Neuron (in vitro differentiated cells): ENCODE measurements around the gene PEBP1.

Source experiments
- H2AFZ ChIP-seq: one replicate; pipeline ENCODE4 v1.6.1; 2013; ENCODE audit warnings: low read depth, mild to moderate bottlenecking, inconsistent platforms, low read length, moderate library complexity
- H3K27me3 ChIP-seq: one replicate; pipeline ENCODE4 v1.6.1; 2013; ENCODE audit warnings: low read length; ENCODE audit not compliant: insufficient read depth
- H3K36me3 ChIP-seq: one replicate; pipeline ENCODE4 v1.6.1; 2013; ENCODE audit warnings: low read length; ENCODE audit not compliant: insufficient read depth
- H3K4me1 ChIP-seq: one replicate; pipeline ENCODE4 v1.6.1; 2013; ENCODE audit warnings: low read length; ENCODE audit not compliant: insufficient read depth
- H3K4me3 ChIP-seq: 2 replicates; pipeline ENCODE4 v1.5.1; 2013; ENCODE audit warnings: mild to moderate bottlenecking, low read length, moderate library complexity
- H3K9me3 ChIP-seq: one replicate; pipeline ENCODE4 v1.6.1; 2013; ENCODE audit warnings: low read length

The PEBP1 gene

DNA sequence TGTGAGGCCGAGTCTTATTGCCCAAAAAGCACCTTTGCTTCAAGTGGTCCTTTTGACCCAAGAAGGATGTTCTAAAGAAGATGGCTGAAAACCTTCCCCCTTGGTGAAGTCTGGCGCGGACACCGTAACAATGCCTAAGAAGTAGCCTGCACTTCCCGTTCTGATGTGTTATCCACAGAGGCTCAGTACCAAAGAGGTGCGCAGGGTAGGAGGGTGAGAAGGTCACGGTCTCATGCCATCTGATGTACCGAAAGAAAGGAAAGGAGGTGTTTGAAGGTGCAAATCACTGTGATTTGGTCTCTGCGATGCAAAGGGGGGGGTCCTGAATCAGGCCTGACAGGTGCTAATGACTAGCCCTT lies 9.9 kb downstream of the PEBP1 start:
- Histone ChIP-seq H3K9me3 (no peaks in the 10 kb centered on the region), H3K27me3 (no peaks in the 10 kb centered on the region), H2AFZ (no peak overlapping the region), H3K36me3 (peaks cover 68% of the 10 kb centered on the region), H3K4me1 (no peaks in the 10 kb centered on the region), H3K4me3 (no peak overlapping the region)

DNA sequence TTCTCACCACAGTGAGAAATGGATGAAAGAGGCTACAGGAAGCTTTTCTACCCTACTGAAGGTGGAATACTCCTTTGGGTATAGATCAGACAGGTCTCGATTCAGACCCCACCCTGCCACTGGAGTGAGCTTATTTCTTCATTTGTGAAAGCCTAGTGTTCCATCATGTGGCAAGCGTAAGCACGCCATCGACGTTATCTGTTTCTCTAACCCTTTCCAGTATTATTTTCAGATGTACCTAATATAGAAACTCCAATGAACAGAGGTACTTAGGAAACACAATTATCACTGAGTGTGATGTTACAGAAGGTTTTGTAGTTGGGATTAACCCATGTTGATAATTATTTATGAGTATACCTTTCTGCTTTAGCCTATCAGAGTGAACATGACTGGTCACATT lies 12.4 kb downstream of the PEBP1 start:
- Histone ChIP-seq H3K9me3 (no peaks in the 10 kb centered on the region), H3K4me1 (no peaks in the 10 kb centered on the region), H3K36me3 (peaks cover 60% of the 10 kb centered on the region), H3K27me3 (no peaks in the 10 kb centered on the region), H3K4me3 (no peak overlapping the region), H2AFZ (no peak overlapping the region)

DNA sequence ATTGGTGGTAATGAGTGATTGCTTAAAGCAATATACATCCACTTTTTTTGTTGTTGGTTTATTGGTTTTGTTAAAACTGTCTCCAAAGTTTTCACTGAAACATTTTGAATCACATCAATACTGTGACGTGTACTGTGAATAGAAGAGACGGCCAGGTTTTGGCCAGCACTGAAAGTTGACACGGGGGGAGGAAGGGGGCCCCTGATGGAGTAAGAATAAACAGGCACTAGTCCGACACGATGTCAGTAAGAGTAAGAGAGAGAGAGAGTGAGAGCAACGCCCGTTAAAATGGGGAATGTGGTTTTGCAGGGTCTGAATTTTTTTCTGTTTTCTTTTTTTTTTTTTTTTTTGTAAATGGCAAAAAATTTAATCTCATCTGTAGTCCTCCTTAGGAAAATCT lies 14.7 kb downstream of the PEBP1 start:
- peaks cover 40% of the 10 kb centered on the region for H3K36me3 ChIP-seq
- H3K4me1 ChIP-seq: no peaks in the 10 kb centered on the region
- no peaks in the 10 kb centered on the region for H3K27me3 ChIP-seq
- H2AFZ ChIP-seq: no peak overlapping the region
- no peak overlapping the region for H3K4me3 ChIP-seq
- H3K9me3 ChIP-seq: no peaks in the 10 kb centered on the region

DNA sequence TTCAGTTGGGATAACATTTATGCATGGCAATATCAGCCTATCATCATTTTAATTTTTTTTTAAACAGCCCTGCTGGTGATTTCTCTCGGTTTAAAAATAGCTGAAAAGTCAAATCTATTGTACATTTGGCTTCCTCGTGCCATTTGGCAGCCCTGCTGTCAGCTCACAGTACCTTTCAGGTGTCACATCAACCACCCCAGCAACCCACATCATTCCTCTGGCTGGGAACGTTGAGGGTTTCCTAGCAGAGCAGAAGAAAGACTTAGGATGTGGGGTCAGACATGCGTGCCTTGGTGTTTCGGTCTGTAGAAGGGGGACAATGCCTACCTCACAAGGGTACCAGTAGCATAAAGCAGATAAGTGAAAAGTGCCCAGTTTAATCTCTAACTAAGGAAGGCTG lies 15.8 kb downstream of the PEBP1 start:
- H3K4me1 ChIP-seq: no peaks in the 10 kb centered on the region
- no peaks in the 10 kb centered on the region for H3K9me3 ChIP-seq
- H3K36me3 ChIP-seq: peaks cover 30% of the 10 kb centered on the region
- no peak overlapping the region for H2AFZ ChIP-seq
- H3K27me3 ChIP-seq: no peaks in the 10 kb centered on the region
- H3K4me3 ChIP-seq: no peak overlapping the region

DNA sequence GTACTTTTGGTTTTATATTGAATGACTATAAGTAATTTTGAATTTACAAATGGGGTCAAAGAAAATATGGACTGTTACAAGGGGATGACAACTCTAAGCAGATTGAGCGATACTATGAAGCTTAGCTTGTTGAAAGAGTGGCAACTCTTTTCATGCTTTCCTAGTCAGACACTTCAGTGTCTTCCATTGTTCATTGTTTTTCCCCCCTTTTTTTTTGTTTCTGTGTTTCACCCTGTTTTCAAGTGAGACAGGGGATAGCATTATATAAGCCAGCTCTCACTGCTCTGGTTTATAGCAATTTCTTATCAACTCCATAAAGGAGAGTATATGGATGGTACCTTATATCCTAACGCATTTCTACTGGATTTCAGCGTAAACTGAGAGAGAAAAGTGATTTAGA lies 24.6 kb downstream of the PEBP1 start:
- H3K4me3 ChIP-seq: no peak overlapping the region
- H3K4me1 ChIP-seq: no peaks in the 10 kb centered on the region
- peaks cover 43% of the 10 kb centered on the region for H3K36me3 ChIP-seq
- no peaks in the 10 kb centered on the region for H3K9me3 ChIP-seq
- no peak overlapping the region for H2AFZ ChIP-seq
- no peaks in the 10 kb centered on the region for H3K27me3 ChIP-seq

DNA sequence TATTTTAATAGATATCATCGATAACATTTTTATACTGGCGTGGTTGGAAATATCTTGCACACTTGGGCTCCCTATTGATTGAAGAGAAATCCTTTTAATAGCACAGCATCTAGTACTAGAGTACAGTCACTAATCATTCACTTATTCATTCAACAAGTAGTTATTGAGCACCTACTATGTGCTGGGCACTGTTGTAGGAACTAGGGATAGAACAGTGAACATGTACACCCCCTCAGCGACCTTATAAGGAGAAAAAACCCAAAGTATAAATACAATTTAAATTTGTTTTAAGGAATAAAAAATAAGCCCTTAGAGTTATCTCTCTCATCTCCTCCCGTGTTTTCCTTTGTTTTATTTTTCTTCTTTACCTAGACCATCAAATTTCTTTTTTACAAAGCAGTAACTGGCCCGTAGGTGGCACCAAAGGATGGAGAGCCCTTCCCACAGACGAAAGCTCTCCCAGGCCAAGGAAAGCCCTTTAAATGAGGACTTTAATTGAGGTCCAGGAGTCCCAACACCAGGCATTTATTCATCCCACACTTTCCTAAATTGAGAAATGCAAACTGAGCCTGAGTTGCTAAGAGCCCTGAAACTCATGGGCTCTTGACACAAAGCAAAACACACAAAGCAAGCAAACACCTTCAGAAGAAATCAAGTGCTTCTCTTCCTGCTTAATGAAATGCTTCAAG lies 29.0 kb downstream of the PEBP1 start:
- Histone ChIP-seq H3K27me3 (no peaks in the 10 kb centered on the region), H3K4me1 (no peaks in the 10 kb centered on the region), H2AFZ (no peak overlapping the region), H3K36me3 (peaks cover 36% of the 10 kb centered on the region), H3K4me3 (no peak overlapping the region), H3K9me3 (no peaks in the 10 kb centered on the region)

DNA sequence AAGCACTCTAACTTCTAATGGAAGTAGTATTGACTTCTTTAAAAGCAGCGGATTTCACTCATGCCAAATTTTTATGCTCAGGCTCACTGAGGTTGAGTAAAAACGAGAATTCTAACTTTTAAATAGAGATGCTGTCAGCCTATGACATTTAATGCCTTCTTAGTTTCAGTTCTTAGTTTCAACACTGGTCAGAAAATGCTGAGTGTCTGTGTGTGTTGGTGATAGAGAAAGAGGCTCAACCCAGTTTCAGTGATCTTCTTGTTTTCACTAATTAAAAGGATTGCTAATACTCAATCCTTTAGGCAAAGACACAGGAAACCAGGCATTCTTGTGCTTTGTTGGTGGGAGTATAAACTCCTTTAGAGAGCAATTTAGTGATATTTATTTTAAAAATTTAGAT lies 31.0 kb downstream of the PEBP1 start:
- H3K4me3 ChIP-seq: no peak overlapping the region
- no peak overlapping the region for H2AFZ ChIP-seq
- H3K36me3 ChIP-seq: peaks cover 35% of the 10 kb centered on the region

DNA sequence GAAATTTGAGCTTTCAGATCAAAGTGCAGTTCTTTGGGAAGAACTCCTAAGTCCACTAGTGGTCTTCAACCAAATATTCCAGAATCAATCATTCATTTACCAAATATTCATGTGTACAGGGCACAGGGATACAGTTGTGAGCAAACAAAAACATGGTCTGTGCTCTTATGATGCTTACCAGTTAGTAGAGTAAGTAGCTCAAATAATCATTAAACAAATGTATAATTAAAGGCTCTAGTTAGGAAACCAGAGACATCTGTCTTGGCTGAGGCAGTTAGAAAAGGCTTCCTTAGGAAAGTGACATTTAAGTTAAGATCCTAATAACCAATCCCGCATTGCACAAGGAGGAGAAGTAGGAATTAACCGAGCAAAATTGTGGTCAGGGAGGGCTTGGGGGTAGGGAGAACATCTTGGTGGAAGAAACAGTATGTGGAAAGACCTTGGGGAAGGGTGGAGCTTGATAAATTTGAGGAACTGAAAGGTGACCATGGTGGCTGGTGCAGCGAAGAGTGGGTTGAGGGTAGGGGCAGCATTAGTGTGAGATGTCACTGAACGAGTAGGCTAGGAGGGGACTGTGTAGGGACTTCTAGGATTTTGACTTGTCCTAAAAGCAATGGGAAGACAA lies 40.0 kb downstream of the PEBP1 start:
- H3K36me3 ChIP-seq: peaks cover 61% of the 10 kb centered on the region
- H3K9me3 ChIP-seq: no peaks in the 10 kb centered on the region

More for the DNA sequence above, 31.0 kb downstream of the PEBP1 start:
- H3K27me3 ChIP-seq: no peaks in the 10 kb centered on the region
- no peaks in the 10 kb centered on the region for H3K9me3 ChIP-seq
- H3K4me1 ChIP-seq: no peaks in the 10 kb centered on the region

DNA sequence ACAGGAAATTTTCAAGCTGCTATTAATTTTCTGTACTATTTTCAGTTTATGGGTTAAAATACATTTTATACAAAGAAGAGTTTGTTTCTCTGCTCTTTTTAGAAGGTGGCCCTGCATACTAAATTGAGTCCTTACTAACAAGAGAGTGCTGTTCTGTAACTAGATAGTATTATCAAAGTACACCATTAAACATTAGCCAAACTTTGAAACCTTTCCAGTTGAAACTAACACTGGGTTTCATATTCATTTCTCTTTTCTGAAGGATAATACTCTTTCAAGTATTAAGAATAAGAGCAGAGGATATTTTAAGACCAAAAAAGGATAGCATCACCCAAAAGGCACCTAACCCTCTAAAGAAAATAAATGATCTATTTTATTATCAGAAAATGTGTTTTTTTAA lies 47.2 kb downstream of the PEBP1 start:
- Histone ChIP-seq H3K36me3 (peaks cover 21% of the 10 kb centered on the region), H3K9me3 (no peaks in the 10 kb centered on the region), H2AFZ (no peak overlapping the region), H3K27me3 (no peaks in the 10 kb centered on the region), H3K4me1 (peaks cover 8% of the 10 kb centered on the region), H3K4me3 (no peak overlapping the region)

More for the DNA sequence above, 40.0 kb downstream of the PEBP1 start:
- Histone ChIP-seq H2AFZ (no peak overlapping the region), H3K4me3 (no peak overlapping the region), H3K27me3 (no peaks in the 10 kb centered on the region), H3K4me1 (no peaks in the 10 kb centered on the region)

DNA sequence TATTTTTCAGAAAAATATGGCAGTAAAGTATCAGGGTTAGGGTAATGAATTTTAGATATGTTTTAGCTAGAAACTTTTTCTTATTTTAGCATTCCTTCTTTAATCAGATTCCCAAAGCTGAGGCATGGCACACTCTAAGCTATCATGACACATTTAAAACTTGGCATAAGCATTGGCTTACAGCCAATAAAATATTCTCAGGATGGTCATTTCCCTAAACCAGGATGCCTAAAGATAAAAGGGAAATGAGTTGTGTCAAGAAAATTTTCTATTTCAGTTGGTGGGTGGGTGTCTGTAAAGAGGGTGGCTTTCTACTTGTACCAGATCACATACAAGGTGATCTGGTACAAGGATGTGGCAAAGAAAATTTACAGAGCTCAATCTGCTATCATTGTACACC lies 47.8 kb downstream of the PEBP1 start:
- Histone ChIP-seq H3K4me1 (peaks cover 14% of the 10 kb centered on the region), H3K9me3 (no peaks in the 10 kb centered on the region), H3K27me3 (no peaks in the 10 kb centered on the region), H2AFZ (no peak overlapping the region), H3K36me3 (peaks cover 17% of the 10 kb centered on the region), H3K4me3 (no peak overlapping the region)

DNA sequence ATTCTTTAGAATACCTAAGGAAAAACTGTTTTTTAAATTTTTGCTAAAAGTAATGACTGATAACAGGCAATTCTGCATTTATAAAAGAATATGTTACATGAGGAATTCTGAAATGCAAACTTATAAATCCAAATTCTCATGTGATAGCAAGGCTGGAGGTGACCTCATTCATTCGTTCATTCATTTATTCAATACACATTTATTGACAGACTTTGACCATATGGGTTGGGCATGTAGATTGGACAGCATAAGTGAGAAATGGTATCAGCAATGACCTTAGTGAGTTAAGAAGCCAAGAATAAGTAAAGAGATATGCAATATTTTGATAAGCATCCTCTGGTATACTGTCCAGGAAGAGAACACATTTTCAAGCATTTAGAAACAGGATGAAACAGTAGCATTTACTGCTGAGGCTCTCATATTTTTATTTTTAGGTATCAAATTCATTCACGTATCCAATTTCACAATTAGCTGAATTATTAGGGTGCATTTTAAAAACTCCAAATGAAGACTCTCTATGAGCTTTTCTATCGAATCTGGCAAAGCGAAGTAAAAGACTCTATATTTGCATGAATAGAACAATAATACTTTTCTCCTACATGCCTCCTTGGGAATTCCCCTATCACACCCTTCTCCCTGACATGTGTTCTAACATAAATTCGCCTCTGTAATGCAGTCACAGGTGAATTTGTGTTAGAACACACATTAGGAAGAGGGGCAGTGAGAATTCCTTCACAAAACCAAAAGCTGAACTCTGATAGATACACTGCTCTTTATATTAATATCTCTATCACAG lies 49.9 kb downstream of the PEBP1 start:
- no peaks in the 10 kb centered on the region for H3K9me3 ChIP-seq
- H2AFZ ChIP-seq: no peak overlapping the region
- H3K36me3 ChIP-seq: peaks cover 6% of the 10 kb centered on the region
- H3K27me3 ChIP-seq: no peaks in the 10 kb centered on the region
- peaks cover 14% of the 10 kb centered on the region for H3K4me1 ChIP-seq
- no peak overlapping the region for H3K4me3 ChIP-seq

DNA sequence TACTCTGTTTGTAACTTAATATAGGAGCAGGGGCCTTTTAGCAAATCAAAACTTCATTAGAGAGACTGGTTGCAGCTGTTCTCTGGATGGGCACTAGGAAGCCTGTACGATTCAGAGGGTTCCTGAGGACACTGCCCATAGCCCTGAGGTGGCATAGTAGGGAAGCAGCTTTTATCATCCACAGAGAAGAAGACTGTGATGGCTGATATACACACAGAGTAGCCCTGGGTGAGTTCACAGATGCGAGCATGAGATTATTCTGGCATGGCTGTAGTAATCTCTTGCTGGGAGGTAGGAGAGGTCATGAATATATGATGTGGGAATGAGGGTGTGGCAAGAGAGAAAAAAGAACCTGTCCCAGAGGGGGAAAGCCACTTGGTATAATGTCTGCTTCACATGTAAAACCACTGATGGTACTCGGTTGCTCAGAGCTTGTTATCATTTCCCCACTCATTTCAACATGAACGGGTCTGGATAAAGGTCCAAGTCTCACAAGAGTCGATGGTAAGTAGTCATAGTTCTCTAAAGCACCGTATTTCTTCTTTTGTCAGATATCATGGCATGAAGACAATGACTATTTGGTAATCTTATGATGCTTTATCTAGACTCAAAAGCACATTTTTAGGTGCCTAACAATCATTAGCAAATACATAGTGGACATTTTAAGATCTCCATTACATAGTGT lies 52.0 kb downstream of the PEBP1 start:
- Histone ChIP-seq H3K36me3 (no peaks in the 10 kb centered on the region), H2AFZ (peak overlapping the region; percentile 94), H3K27me3 (no peaks in the 10 kb centered on the region), H3K4me1 (peaks cover 14% of the 10 kb centered on the region), H3K4me3 (peak overlapping the region; percentile 65), H3K9me3 (no peaks in the 10 kb centered on the region)
